Kidney epithelial cell (primary cell): Measurements from ENCODE around the gene XRCC3. TPM values are rescaled to one million over a fixed set of nuclear protein-coding genes. Genes with fewer than 3 reads are reported as not detected.
"Not testable (repeated sequence)": the region's sequence is repeated elsewhere in the genome, so short reads cannot be mapped to it uniquely, and the experiment has no call there.

ENCODE experiments used
- DNase-seq: peaks from one replicate; pipeline ENCODE4 v3.0.0-alpha.2; 2010; ENCODE audit warnings: low read depth
- H3K27me3 ChIP-seq: 2 replicates; pipeline ENCODE4 v1.6.0; 2011; ENCODE audit warnings: low read length; ENCODE audit not compliant: control insufficient read depth, insufficient read depth
- H3K36me3 ChIP-seq: 2 replicates; pipeline ENCODE4 v1.5.1; 2011; ENCODE audit warnings: low read length; ENCODE audit not compliant: control insufficient read depth, insufficient read depth
- H3K4me3 ChIP-seq: 2 replicates; pipeline ENCODE4 v1.5.1; 2011; ENCODE audit warnings: low read depth, mild to moderate bottlenecking, control low read depth, low read length
- CTCF ChIP-seq: IDR thresholded peaks from 2 replicates; pipeline ENCODE4 v1.5.1; 2011; ENCODE audit warnings: mild to moderate bottlenecking, moderate library complexity, low read length, control low read depth, inconsistent platforms; ENCODE audit not compliant: insufficient read depth, poor library complexity, severe bottlenecking
- total RNA-seq: library from RNA; depleted of rRNA; stranded (reverse); fragments of >200 nt; gene quantifications from 2 replicates; pipeline ENCODE4 v1.2.3, GENCODE V29; 2015

XRCC3 gene
- total RNA-seq, 1 donor from 2014 or later, result 10.4 TPM

DNA sequence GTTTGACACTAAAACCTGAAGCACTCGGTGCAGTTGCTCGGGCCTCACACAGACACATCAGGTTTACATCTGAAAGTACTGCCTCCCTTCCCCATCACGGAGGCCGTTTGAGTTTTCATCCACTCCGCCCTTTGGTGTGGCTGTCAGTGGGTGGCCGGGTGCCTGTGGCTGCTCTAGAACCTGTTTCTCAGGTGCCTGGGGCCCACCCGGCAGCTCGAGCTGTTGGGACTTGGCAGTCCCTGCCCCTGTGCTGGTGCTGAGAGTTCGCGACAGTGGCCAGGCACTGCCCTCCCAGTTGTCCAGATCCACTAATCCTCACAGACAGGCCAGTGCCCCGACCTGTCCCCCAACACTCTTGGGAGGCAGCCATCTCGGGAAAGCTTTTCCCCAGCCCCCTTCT is 22.4 kb downstream of the XRCC3 start:
- no peak for TF ChIP-seq CTCF
- H3K36me3 ChIP-seq, result peaks cover 2% of the 10 kb centered on the region

GRCh38 chr14:103692159-103692558 is 23.1 kb downstream of the XRCC3 start:
- no peaks in the 10 kb centered on the region for H3K27me3 ChIP-seq
- no peak overlapping the region for H3K4me3 ChIP-seq
- peaks cover 2% of the 10 kb centered on the region for H3K36me3 ChIP-seq
- no peak for DNase-seq
- TF ChIP-seq CTCF, result no peak

More for the DNA sequence above, 22.4 kb downstream of the XRCC3 start:
- no peaks in the 10 kb centered on the region for H3K27me3 ChIP-seq
- no peak overlapping the region for H3K4me3 ChIP-seq
- no peak for DNase-seq

GRCh38 chr14:103691655-103692054 is 23.6 kb downstream of the XRCC3 start:
- not testable (repeated sequence) for H3K4me3 ChIP-seq, H3K36me3 ChIP-seq, DNase-seq, H3K27me3 ChIP-seq

GRCh38 chr14:103690332-103690731 is 24.9 kb downstream of the XRCC3 start:
- no peak overlapping the region for H3K4me3 ChIP-seq
- DNase-seq, result no peak
- no peak for TF ChIP-seq CTCF
- H3K36me3 ChIP-seq, result peaks cover 3% of the 10 kb centered on the region
- no peaks in the 10 kb centered on the region for H3K27me3 ChIP-seq

- Histone ChIP-seq H3K27me3 (no peaks in the 10 kb centered on the region), H3K36me3 (peaks cover 3% of the 10 kb centered on the region), H3K4me3 (no peak overlapping the region)
These were observed 26.0 kb downstream of the XRCC3 start for GRCh38 chr14:103688906-103689902.

More at GRCh38 chr14:103688906-103689902, 26.0 kb downstream of the XRCC3 start:
- no peak for DNase-seq
- TF ChIP-seq CTCF, result no peak
